HG03378 (cell line): ENCODE measurements around the gene NOS1.

Experiments
- ATAC-seq: cut with Tn5 transposase; IDR thresholded peaks from one replicate; pipeline ENCODE4 v1.9.1; 2021; ENCODE audit warnings: mild to moderate bottlenecking, moderate library complexity; ENCODE audit not compliant: unreplicated experiment

Gene NOS1

DNA sequence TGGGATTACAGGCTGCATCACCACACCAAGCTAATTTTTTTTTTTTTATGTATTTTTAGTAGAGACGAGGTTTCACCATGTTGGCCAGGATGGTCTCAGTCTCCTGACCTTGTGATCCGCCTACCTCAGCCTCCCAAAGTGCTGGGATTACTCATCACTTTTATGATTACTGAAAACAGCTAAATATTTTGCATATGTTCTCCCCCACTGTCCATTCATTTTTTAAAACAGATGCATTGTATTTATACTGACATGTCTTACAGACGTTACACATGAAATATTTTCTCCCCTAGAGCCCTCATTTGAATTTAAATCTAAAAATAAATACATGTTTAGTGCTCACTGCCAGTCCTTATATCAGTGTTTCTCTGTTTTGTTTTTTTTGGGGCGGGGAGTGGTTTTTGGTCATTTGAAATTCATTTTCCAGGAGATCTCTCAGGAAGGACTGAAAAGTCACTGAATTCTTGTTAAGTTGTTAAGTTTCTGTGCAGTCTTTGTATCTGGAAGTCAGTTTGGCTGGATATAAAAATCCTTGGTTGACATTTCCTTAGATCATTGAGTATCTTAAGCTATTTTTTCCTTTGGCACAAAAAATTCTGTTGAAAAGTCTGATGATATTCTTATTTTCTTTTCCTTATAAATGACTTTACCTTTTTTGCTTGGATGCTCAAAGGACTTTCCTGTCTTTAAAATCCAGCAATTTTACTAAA is 180.5 kb downstream of the NOS1 start:
- no peak for ATAC-seq

DNA sequence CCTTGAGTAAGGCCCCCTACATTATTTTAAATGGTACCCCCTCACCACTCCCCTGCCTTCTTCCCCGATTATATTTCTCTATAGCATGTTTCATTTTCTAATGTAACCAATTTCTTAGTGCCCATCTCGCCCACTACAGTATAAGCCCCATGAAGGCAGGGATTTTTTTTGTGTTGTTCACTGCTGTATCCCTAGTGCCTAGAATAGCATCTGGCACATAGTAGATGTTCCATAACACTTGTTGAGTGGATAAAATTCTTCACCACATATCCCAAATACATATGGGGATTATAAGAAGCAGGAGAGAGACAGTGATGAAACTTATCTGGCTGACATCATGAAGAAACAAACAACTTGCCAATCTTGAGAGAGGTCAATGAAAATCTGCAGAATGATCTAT is 182.7 kb downstream of the NOS1 start:
- no peak for ATAC-seq

DNA sequence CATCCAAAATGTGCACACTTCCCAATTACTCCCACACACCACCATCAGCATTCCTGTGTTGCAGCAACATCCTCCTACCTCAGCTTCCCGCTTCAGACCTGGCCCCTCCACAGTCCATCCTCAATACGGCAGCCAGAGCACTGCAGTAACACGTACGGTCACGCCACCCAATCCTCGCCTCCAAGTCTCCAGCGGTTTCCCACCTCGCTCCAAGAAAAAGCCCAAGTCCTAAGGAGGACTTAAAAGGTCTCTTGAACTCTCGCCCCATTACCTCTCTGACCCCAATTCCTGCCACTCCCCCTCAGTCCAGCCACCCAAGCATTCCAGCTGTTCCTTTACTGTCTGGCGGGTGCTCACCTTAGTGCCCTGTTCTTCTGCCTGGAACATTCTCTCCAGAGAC is 183.1 kb downstream of the NOS1 start:
- no peak for ATAC-seq

DNA sequence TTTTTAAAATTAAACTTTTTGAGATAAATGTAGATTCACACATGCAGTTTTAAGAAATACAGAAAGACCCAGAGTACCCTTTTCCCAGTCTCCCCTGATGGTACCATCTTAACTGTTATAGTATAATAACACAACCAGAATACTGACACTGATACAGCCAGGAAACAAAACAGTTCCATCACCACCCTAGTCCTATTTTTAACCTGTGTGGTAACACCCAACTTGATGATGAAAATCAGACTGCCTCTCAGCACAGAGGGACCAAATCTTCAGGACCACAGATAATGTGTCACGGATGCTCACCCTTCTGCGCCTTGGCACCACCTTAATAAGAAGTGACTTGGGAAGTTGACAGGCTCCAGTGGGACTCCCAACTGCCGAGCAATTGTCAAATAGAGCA is 189.3 kb downstream of the NOS1 start:
- no peak for ATAC-seq

DNA sequence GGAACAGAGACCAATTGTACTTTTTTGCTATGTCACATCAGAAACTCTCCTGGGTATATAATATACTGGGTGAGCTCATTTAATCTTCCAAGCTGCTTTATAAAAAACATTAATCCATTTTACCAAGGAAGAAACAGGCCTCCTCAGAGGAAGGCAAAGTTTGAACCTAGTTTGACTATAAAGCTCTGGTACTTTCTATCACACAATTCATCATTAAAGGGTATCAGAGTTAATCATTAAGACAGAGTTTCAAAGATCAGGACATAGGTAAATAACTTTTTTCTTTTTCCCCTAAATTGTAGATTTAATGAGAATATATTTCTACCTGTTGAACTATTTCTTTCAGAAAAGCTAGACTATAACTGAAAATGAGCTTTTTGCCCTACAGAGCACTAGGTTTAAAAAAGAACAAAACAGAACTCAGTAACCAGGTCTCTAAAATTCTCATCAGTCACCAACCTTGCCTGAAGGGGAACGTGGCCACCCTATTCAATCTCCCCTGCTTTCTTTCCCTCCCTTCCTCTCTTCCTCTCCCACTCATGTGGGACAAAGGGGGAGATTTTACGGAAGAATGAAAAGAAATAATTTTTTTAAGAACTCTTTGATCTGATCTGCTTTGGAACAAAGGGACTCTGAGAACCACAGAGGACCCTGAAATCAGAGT is 189.8 kb downstream of the NOS1 start:
- ATAC-seq = no peak

DNA sequence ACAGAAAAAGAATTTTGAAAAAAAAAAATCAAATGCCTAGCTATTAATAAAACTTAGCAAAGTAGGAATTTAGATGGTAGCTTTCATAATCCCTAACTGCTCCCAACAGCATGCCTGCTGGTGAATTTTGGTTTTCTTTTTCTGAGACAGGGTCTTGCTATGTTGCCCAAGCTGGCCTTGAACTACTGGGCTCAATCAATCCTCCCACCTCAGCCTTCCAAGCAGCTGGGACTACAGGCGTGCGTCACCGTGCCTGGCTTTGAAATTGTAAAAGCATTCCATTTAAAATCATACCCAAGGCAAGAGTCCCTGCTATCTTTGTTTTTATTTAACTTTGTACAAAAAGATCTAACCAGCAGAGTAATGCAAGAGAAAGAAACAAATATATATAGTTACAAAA is 191.9 kb downstream of the NOS1 start:
- no peak for ATAC-seq

DNA sequence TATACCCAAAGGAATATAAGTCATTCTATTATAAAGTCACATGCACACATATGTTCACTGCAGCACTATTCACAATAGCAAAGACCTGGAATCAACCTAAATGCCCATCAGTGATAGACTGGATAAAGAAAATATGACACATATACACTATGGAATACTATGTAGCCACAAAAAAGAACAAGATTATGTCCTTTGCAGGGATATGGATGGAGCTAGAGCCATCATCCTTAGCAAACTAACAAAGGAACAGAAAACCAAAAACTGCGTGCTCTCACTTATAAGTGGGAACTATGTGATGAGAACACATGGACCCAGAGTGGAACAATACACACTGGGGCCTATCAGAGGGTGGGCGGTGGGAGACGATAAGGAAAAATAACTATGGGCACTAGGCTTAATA is 192.4 kb downstream of the NOS1 start:
- no peak for ATAC-seq

DNA sequence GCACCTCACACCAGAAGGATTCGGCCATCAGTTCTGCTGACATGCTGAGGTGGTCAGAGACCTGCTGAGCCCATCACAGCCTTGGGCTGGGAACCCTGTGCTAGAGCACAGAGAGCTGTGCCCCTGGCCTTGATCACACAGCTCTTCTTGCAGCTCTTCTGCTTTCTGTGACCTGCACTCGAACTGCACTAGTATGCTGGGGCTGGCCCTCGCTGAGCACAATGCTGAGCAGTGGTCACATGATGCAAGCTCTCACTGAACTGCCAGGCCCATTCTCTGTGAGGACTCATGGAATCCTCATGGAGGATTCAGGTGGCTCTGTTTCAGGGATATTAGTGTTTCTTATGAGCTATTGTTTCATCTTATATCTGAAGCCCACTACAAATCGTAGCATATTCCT is 193.7 kb downstream of the NOS1 start:
- ATAC-seq = no peak

DNA sequence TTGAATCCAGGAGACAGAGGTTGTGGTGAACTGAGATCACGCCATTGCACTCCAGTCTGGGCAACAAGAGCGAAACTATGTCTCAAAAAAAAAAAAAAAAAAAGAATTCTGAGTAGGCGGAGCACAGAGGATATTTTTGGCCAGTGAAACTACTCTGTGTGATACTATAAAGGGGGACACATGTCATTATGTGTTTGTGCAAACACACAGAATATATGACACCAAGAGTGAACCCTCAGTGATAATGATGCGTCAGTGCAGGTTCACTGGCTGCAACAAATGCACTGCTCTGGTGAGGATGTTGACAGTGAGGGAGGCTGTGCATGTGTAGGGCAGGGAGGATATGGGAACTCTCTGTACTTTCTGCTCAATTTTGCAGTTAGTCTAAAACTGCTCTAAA is 195.3 kb downstream of the NOS1 start:
- ATAC-seq = no peak

DNA sequence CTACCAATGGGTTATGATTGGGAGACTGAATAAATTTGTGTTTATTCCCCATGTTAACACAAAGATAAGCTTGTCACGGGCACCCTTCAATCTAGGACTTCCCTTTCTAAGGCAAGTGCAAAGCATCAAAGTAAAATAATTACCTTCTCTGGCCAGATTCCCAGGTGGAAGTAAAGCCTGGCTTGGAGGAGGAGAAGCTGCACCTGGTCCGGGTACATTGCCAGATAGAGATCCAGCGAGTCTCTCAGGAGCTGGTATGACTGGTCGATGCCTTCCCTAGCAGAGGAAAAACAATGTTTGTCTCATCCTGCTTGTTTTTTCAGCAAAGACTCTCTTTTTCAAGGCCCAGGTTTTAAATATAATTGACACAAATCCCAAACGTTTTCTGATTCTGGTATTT is 196.1 kb downstream of the NOS1 start:
- ATAC-seq = no peak

DNA sequence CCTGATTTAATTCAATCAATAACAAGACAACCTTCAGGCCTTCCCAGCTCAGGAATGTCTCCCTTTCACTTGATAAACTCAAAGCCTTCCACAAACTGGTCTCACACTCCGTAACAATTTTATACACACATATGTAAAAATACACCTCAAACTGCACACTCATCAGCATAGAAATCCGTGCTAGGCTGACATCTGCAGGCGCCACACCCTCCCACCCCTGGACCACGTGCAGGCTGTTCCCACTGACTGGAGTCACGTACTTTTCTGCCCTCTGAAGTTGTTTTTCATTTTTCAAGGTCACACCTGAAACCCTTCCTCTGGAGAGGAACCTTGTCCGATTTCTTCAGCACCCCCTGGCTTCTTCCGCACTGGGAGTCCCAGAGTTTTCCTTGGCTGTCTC is 198.8 kb downstream of the NOS1 start:
- no peak for ATAC-seq

DNA sequence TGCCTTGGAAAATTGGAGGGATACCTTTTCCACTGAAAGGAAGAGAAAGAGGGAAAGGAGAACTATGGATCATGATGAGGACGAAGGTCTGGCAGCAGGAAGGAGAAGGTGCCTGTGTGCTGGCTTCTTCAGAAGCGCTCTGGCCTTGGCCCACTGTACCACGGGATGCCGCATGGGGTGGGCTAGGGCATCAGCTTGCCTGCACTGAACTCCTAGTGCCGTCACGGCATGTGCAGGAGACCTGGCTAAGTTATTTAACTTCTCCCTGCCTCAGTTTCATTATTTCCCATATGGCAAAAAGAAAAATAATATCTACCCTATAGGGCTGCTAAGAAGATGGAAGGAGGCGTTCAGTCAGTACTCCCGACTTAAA is 199.3 kb downstream of the NOS1 start:
- ATAC-seq = no peak

DNA sequence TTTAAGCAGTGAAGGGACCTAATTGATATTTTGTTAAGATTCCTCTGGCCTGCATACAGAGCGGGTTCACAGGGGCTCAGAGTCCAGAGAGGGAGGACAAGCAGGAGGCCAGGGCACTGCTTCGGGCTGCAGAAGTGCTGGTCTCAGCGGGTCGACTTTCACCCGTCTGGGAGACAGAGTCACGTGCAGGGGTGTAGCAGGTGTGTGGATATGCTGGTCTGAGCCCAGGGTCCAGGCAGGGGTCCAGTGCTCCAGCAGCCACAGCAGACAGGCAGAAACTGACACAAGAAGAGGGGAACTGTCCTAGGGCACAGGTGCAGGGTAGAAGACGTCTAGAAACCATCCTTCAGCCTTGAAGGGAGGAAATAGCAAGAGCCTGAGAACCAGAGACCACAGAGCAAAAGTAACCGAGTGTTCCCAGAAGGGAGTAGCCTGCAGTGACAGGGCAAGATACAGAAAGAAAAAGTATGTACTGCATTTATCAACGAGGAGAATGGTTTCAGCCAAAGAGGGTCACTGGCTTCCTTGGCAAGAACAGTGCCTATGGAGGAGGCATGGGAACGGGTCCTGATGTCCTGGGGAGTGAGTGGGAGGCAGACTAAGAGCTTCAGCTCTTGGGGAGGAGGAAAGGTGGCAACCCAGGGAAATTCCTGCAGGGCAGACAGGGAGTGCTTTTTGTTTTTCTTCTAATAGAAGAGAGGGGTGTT is 199.8 kb downstream of the NOS1 start:
- ATAC-seq = no peak

DNA sequence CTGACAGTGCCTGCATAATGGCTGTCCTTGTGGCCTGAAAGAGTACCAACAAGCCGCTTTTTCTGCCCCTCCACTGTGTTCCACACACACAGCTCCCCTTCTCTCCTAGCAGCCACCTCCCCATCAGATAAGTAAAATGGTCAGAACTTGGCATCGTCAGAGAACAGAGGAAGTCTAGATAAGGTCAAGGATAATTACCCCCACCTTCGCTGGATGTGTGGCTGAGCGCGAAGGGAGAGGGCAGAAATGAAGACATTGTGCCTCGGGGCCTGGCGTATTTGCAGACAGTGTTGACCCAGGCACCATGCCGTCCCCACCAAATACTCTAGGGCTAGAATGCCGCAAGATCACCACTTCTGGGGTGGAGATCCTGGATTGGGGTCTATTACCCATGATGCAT is 201.8 kb downstream of the NOS1 start:
- no peak for ATAC-seq

DNA sequence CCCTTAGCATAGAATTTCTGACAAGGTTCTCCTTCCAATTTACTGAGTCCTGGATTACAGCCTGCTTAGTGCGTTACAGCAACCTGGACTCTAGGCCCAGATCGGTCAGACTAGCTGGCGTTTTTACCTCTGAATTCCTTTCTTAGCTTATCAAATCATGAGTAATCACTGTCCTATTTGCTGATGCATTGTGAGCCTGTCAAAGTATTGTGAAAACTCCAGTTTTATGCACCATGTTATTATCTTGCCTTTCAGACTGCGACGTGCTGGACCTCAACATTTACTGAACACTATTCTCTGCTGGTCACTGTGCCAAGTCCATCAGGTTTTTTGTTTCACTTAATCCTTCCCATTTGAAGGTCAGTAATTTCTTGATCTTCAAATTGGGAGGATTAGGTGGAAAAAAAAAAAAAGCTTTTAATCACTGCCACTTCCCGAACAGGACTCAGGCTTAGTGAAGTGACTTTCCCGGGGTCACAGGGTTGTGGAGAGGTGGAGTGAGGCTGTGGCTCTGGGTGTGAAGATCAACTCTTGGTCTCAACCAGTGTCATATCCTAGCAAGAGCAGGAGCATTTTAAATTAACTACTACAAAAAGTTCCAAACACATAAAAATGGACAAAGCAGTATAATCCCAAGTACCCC is 202.4 kb downstream of the NOS1 start:
- no peak for ATAC-seq
